HepG2 (cell line): Measurements from ENCODE around the gene SNX27. TPM values are rescaled to one million over a fixed set of nuclear protein-coding genes. Genes with fewer than 3 reads are reported as not detected.

ENCODE experiments used
- CENPX ChIP-seq: sonication (generic); formaldehyde crosslinking; IDR thresholded peaks from 2 replicates; pipeline ENCODE4 v1.9.0; 2021; ENCODE audit warnings: mild to moderate bottlenecking, missing genetic modification reagents, moderate library complexity
- FOXK2 ChIP-seq: fragments of 450-650 bp; IDR thresholded peaks from 2 replicates; pipeline ENCODE4 v1.6.1; 2016
- GZF1 ChIP-seq: sonication (generic); formaldehyde crosslinking; IDR thresholded peaks from 2 replicates; pipeline ENCODE4 v1.5.1; 2020; ENCODE audit warnings: mild to moderate bottlenecking, missing genetic modification reagents
- HDAC1 ChIP-seq: sonication (generic); formaldehyde crosslinking; IDR thresholded peaks from 2 replicates; pipeline ENCODE4 v1.5.1; 2020; ENCODE audit warnings: mild to moderate bottlenecking, missing genetic modification reagents
- HMGA1 ChIP-seq: sonication (generic); formaldehyde crosslinking; conservative IDR thresholded peaks from 2 replicates; pipeline ENCODE4 v1.4.0; 2020; ENCODE audit warnings: missing genetic modification reagents
- JARID2 ChIP-seq: sonication (generic); formaldehyde crosslinking; IDR thresholded peaks from 2 replicates; pipeline ENCODE4 v1.8.1; 2023; ENCODE audit warnings: missing genetic modification reagents, inconsistent platforms; ENCODE audit not compliant: insufficient replicate concordance
- KLF11 ChIP-seq: IDR thresholded peaks from 2 replicates; pipeline ENCODE4 v1.6.1; 2016; ENCODE audit warnings: missing compliant biosample characterization
- MBNL3 ChIP-seq: fragments of 250-450 bp; sonication (Bioruptor Pico); conservative IDR thresholded peaks from 2 replicates; pipeline ENCODE4 v1.8.0; 2022; ENCODE audit warnings: mild to moderate bottlenecking, inconsistent platforms
- TEAD3 ChIP-seq: optimal IDR thresholded peaks from 2 replicates; pipeline ENCODE3; 2016; ENCODE audit warnings: borderline replicate concordance
- TP53 ChIP-seq: sonication (generic); formaldehyde crosslinking; conservative IDR thresholded peaks from 2 replicates; pipeline ENCODE4 v1.4.0; 2020; ENCODE audit warnings: missing genetic modification reagents
- ZNF225 ChIP-seq: sonication (generic); formaldehyde crosslinking; IDR thresholded peaks from 2 replicates; pipeline ENCODE4 v1.4.0; 2020; ENCODE audit warnings: mild to moderate bottlenecking, missing genetic modification reagents
- ZNF33A ChIP-seq: sonication (generic); formaldehyde crosslinking; IDR thresholded peaks from 2 replicates; pipeline ENCODE4 v1.5.1; 2020; ENCODE audit warnings: missing genetic modification reagents, mild to moderate bottlenecking, moderate library complexity, borderline replicate concordance
- ZNF556 ChIP-seq: sonication (generic); formaldehyde crosslinking; IDR thresholded peaks from 2 replicates; pipeline ENCODE4 v1.4.0; 2020; ENCODE audit warnings: mild to moderate bottlenecking, missing genetic modification reagents, borderline replicate concordance
- polyA plus RNA-seq, 8 experiments: library from polyadenylated mRNA; depleted of rRNA in 3 of 8; stranded (reverse) in 7 of 8; unstranded in 1 of 8; fragments of >200 nt; fragmentation: Illumina TruSeq in 4 of 8; extraction: Trizol in 4 of 8; gene quantifications; 2 replicates each; pipeline versions ENCODE4 v1.2.1 to v1.2.3, GENCODE V29; 2011 to 2016; ENCODE audit warnings: low read depth in 4 of 8, missing spikeins in 1 of 8, mixed read lengths in 1 of 8; ENCODE audit not compliant: insufficient read depth in 1 of 8
- total RNA-seq, 5 experiments: library from RNA; depleted of rRNA; stranded (reverse); fragments of >200 nt; fragmentation: Illumina TruSeq; extraction: Trizol; gene quantifications; 2 replicates each; pipeline ENCODE4 v1.2.3, GENCODE V29; 2016; ENCODE audit warnings: low read depth in 1 of 5
- TF ChIP-seq, protein P1 (sequence below): sonication (generic); formaldehyde crosslinking; IDR thresholded peaks from 2 replicates; pipeline ENCODE4 v1.5.0; 2020; ENCODE audit warnings: mild to moderate bottlenecking, missing genetic modification reagents
- TF ChIP-seq, protein P2 (sequence below), 2 experiments: sonication (generic) in 1 of 2; formaldehyde crosslinking in 1 of 2; IDR thresholded peaks; 2 replicates each; pipeline versions ENCODE4 v1.4.0 to v1.6.1; 2018 to 2020; ENCODE audit warnings: missing genetic modification reagents in 2 of 2, borderline replicate concordance in 1 of 2, low read depth in 1 of 2, mild to moderate bottlenecking in 1 of 2, missing biosample characterization in 1 of 2
- TF ChIP-seq, protein P3 (sequence below): sonication (generic); formaldehyde crosslinking; IDR thresholded peaks from 2 replicates; pipeline ENCODE4 v1.8.0; 2022; ENCODE audit warnings: mild to moderate bottlenecking, missing genetic modification reagents, moderate library complexity
- TF ChIP-seq, protein P4 (sequence below): fragments of 450-650 bp; IDR thresholded peaks from 2 replicates; pipeline ENCODE4 v1.6.1; 2016
- TF ChIP-seq, protein P5 (sequence below), 2 experiments: sonication (generic) in 1 of 2; formaldehyde crosslinking in 1 of 2; IDR thresholded peaks; 2 replicates each; pipeline versions ENCODE4 v1.4.0 to v1.6.1; 2016 to 2020; ENCODE audit warnings: borderline replicate concordance in 1 of 2, low read depth in 1 of 2, mild to moderate bottlenecking in 1 of 2, missing genetic modification reagents in 1 of 2

SNX27 gene
- total and polyA plus RNA-seq, 2 of the 13 experiments (the other 11 are each of a cell fraction or from before 2014, with no cell fraction given) = 14.4 to 17.8 TPM

DNA sequence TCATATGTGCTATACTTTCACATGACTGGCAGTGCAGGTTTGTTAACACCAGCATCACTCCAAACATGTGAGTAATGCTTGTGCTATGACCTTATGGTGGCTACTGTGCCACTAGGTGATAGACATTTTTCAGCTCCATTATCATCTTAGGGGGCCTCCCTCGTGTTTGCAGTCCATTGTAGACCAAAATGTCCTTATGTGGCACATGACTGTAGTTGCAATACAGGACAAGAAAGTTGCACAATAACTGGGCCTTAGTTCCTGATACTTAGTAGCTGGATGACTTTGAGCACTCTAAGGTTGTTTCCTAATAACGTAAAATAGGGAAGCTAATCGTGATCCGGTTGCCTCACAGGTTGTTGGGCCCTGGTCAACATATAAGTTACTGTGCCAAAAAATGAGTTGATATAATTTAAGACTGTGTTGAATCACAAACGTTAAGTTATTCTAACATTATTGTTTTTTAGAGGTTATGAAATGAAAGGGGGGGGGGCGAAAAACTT, 511 bp upstream of the SNX27 start (continued):
- TF ChIP-seq, protein P1, sequence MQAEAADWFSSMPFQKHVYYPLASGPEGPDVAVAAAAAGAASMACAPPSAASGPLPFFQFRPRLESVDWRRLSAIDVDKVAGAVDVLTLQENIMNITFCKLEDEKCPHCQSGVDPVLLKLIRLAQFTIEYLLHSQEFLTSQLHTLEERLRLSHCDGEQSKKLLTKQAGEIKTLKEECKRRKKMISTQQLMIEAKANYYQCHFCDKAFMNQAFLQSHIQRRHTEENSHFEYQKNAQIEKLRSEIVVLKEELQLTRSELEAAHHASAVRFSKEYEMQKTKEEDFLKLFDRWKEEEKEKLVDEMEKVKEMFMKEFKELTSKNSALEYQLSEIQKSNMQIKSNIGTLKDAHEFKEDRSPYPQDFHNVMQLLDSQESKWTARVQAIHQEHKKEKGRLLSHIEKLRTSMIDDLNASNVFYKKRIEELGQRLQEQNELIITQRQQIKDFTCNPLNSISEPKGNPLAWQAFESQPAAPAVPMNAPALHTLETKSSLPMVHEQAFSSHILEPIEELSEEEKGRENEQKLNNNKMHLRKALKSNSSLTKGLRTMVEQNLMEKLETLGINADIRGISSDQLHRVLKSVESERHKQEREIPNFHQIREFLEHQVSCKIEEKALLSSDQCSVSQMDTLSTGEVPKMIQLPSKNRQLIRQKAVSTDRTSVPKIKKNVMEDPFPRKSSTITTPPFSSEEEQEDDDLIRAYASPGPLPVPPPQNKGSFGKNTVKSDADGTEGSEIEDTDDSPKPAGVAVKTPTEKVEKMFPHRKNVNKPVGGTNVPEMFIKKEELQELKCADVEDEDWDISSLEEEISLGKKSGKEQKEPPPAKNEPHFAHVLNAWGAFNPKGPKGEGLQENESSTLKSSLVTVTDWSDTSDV (CRISPR knock-in tag) = no peak
- TF ChIP-seq GZF1 (CRISPR knock-in tag) = no peak
- no peak for TF ChIP-seq CENPX (CRISPR knock-in tag)
- TF ChIP-seq KLF11 (CRISPR knock-in tag) = no peak
- no peak for TF ChIP-seq HMGA1
- TF ChIP-seq, protein P2, sequence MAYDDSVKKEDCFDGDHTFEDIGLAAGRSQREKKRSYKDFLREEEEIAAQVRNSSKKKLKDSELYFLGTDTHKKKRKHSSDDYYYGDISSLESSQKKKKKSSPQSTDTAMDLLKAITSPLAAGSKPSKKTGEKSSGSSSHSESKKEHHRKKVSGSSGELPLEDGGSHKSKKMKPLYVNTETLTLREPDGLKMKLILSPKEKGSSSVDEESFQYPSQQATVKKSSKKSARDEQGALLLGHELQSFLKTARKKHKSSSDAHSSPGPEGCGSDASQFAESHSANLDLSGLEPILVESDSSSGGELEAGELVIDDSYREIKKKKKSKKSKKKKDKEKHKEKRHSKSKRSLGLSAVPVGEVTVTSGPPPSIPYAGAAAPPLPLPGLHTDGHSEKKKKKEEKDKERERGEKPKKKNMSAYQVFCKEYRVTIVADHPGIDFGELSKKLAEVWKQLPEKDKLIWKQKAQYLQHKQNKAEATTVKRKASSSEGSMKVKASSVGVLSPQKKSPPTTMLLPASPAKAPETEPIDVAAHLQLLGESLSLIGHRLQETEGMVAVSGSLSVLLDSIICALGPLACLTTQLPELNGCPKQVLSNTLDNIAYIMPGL (CRISPR knock-in tag; IDR thresholded peaks at IDR 0.05; ENCODE audit: borderline replicate concordance in 1 of 2, low read depth in 1 of 2) = no peak
- no peak for TF ChIP-seq TP53
- peak; percentile 53 for TF ChIP-seq TEAD3 (CRISPR knock-in tag)
- no peak for TF ChIP-seq ZNF225
- TF ChIP-seq MBNL3 (CRISPR knock-in tag) = no peak
- TF ChIP-seq ZNF33A (CRISPR knock-in tag) = no peak
- TF ChIP-seq HDAC1 = peak; percentile 39; the same call in 1 of the 2 replicates
- no peak for TF ChIP-seq JARID2 (CRISPR knock-in tag)
- TF ChIP-seq, protein P3, sequence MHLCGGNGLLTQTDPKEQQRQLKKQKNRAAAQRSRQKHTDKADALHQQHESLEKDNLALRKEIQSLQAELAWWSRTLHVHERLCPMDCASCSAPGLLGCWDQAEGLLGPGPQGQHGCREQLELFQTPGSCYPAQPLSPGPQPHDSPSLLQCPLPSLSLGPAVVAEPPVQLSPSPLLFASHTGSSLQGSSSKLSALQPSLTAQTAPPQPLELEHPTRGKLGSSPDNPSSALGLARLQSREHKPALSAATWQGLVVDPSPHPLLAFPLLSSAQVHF = no peak
- TF ChIP-seq FOXK2 = no peak
- TF ChIP-seq, protein P4, sequence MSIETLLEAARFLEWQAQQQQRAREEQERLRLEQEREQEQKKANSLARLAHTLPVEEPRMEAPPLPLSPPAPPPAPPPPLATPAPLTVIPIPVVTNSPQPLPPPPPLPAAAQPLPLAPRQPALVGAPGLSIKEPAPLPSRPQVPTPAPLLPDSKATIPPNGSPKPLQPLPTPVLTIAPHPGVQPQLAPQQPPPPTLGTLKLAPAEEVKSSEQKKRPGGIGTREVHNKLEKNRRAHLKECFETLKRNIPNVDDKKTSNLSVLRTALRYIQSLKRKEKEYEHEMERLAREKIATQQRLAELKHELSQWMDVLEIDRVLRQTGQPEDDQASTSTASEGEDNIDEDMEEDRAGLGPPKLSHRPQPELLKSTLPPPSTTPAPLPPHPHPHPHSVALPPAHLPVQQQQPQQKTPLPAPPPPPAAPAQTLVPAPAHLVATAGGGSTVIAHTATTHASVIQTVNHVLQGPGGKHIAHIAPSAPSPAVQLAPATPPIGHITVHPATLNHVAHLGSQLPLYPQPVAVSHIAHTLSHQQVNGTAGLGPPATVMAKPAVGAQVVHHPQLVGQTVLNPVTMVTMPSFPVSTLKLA = peak; percentile 40
- TF ChIP-seq, protein P5, sequence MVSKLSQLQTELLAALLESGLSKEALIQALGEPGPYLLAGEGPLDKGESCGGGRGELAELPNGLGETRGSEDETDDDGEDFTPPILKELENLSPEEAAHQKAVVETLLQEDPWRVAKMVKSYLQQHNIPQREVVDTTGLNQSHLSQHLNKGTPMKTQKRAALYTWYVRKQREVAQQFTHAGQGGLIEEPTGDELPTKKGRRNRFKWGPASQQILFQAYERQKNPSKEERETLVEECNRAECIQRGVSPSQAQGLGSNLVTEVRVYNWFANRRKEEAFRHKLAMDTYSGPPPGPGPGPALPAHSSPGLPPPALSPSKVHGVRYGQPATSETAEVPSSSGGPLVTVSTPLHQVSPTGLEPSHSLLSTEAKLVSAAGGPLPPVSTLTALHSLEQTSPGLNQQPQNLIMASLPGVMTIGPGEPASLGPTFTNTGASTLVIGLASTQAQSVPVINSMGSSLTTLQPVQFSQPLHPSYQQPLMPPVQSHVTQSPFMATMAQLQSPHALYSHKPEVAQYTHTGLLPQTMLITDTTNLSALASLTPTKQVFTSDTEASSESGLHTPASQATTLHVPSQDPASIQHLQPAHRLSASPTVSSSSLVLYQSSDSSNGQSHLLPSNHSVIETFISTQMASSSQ (IDR thresholded peaks at IDR 0.05; ENCODE audit: low read depth) = no peak
- TF ChIP-seq, protein P5 (CRISPR knock-in tag; IDR thresholded peaks at IDR 0.05; ENCODE audit: borderline replicate concordance) = no peak
- TF ChIP-seq ZNF556 (CRISPR knock-in tag) = no peak
